IPS-18a (cell line): ENCODE measurements around the gene SLC26A3.

ENCODE experiments used
- H3K27ac ChIP-seq: one replicate; pipeline ENCODE4 v1.5.1; 2013; ENCODE audit warnings: low read length
- H3K27me3 ChIP-seq: one replicate; pipeline ENCODE4 v1.6.1; 2013; ENCODE audit warnings: mild to moderate bottlenecking, low read length; ENCODE audit not compliant: control insufficient read depth, insufficient read depth
- H3K36me3 ChIP-seq: one replicate; pipeline ENCODE4 v1.6.1; 2013; ENCODE audit warnings: low read depth, low read length; ENCODE audit not compliant: control insufficient read depth
- H3K4me1 ChIP-seq: one replicate; pipeline ENCODE4 v1.6.1; 2013; ENCODE audit warnings: low read depth, low read length; ENCODE audit not compliant: control insufficient read depth
- H3K4me3 ChIP-seq: one replicate; pipeline ENCODE4 v1.5.1; 2013; ENCODE audit warnings: low read length
- H3K9ac ChIP-seq: one replicate; pipeline ENCODE4 v1.6.1; 2013; ENCODE audit warnings: mild to moderate bottlenecking, low read length, moderate library complexity
- H3K9me3 ChIP-seq: one replicate; pipeline ENCODE4 v1.6.1; 2013; ENCODE audit warnings: low read depth, low read length; ENCODE audit not compliant: control insufficient read depth

The SLC26A3 gene

DNA sequence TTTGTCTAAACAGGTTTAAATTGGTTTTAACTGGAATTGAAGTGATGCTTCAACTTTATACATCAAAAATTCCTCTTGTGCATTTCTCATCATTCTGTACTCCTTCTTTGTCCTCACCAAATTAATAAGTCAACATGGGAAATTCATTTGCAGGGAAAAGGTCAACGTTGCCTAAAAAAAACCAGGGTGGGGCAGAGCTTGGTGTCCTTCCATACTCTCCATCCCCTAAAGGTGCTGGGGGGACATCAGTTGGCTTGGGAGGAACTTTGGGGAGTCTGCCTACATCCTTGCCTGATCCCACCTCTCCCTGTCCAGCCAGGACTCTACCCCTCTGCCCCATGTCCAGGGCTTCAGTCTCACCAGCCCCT lies 34.1 kb upstream of the SLC26A3 start:
- H3K4me3 ChIP-seq = no peak overlapping the region
- H3K36me3 ChIP-seq = no peaks in the 10 kb centered on the region
- no peaks in the 10 kb centered on the region for H3K4me1 ChIP-seq
- H3K9me3 ChIP-seq = no peaks in the 10 kb centered on the region
- no peak overlapping the region for H3K9ac ChIP-seq
- no peaks in the 10 kb centered on the region for H3K27me3 ChIP-seq
- no peak overlapping the region for H3K27ac ChIP-seq

DNA sequence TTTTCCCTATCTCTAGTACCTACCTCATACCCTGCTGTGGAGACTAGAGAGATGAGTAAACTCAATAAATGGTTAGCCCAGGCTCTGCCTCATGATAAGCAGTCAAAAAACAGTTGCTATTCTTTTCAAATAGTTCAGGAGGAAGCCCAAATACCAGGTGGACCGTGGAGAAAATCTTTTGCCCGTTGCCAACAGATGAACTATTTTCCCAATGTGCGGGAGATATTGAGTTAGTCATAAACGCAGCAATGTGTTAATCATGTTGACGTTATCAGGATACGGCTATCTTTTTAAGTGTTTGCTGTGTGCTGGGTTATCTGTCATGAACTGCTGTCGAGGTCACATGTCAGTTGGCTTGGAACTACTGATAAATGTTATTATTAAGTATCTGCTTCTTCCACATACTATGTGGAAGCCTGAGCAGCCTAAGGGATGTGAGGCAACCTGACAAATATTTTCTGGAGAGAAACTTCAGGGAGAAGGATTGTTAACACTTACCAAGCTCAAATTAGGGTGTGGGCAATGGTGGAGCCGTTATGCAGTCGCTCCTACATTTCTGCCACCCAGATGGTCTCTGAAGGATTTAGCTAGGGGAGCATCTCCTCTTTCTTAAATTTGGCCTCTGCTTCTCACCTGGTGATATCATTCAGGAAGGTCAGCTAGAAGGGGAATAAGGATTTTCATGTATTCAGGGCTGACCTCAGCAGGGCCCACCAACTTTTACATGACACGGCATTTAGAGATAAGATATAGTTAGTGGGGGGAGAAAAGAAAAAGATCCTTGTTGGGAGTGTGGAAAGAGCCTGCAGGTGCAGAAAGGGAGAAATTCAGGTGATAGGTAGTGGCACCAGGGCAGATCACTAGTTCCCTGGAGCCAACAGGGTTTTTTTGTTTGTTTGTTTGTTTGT lies 33.5 kb upstream of the SLC26A3 start:
- H3K27me3 ChIP-seq = no peaks in the 10 kb centered on the region
- no peaks in the 10 kb centered on the region for H3K9me3 ChIP-seq

DNA sequence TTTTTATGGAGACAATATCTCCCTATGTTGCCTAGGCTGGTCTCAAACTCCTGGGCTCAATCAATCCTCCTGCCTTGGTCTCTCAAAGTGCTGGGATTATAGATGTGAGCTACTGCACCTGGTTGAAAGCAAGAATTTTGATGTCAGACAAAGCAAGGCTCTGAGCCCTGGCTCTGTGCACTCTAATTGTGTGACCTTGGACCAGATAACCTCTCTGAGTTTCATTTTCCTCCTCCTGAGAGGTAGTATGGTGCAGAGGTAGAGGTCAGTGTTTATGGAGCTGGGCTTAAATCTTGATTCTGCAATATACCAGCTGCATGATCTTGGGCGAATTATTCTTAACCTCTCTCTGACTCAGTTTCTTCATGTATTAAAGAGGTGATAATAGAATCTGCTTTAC lies 31.4 kb upstream of the SLC26A3 start:
- no peaks in the 10 kb centered on the region for H3K27me3 ChIP-seq
- H3K27ac ChIP-seq = no peak overlapping the region
- no peak overlapping the region for H3K9ac ChIP-seq
- no peaks in the 10 kb centered on the region for H3K4me1 ChIP-seq
- no peaks in the 10 kb centered on the region for H3K9me3 ChIP-seq
- no peaks in the 10 kb centered on the region for H3K36me3 ChIP-seq
- H3K4me3 ChIP-seq = no peak overlapping the region

More for the DNA sequence above, 33.5 kb upstream of the SLC26A3 start:
- H3K27ac ChIP-seq = no peak overlapping the region
- no peak overlapping the region for H3K9ac ChIP-seq
- H3K36me3 ChIP-seq = no peaks in the 10 kb centered on the region
- H3K4me3 ChIP-seq = no peak overlapping the region
- H3K4me1 ChIP-seq = no peaks in the 10 kb centered on the region

DNA sequence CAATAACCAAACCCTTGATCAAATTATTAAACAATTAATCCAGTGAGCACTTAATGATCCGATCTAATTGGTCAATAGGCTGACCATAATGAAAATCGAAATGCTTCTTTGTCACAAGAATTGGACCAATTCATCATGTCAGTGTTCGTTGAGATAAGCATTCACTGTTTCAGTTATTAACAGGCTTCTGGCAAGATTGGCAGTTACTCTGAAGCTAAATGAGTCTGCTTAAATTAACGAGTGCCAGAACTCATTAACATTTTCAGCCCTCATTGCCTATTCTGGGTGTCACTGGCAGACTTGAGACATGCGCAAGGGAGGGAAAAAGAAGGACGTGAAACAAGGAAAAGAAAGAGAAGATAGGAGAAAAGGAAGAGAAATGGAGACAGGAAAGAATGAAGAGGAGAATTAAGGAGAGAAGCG lies 30.7 kb upstream of the SLC26A3 start:
- no peak overlapping the region for H3K9ac ChIP-seq
- H3K4me1 ChIP-seq = no peaks in the 10 kb centered on the region
- H3K9me3 ChIP-seq = no peaks in the 10 kb centered on the region
- H3K27me3 ChIP-seq = no peaks in the 10 kb centered on the region
- H3K36me3 ChIP-seq = no peaks in the 10 kb centered on the region
- no peak overlapping the region for H3K27ac ChIP-seq
- H3K4me3 ChIP-seq = no peak overlapping the region

DNA sequence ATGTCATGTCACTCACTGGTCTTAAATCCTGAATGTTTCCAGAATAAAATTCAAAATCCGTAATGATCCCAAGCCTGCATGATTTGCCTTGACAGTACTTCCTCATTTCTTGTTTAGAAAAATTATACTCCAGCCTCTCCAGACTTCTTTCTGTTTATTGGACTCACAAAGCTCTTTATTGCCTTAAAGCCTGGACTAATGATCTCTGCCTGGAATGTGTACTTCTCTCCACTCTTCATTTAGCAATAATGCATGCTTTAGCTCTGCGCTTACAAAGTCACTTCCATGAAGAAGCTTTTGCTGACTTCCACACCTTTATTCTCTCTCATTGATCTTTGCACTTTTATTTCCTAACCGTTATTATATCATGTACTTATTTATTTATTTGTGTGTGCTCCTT lies 27.4 kb upstream of the SLC26A3 start:
- H3K4me1 ChIP-seq = no peaks in the 10 kb centered on the region
- no peaks in the 10 kb centered on the region for H3K36me3 ChIP-seq
- no peaks in the 10 kb centered on the region for H3K9me3 ChIP-seq
- no peak overlapping the region for H3K4me3 ChIP-seq
- no peak overlapping the region for H3K27ac ChIP-seq
- no peak overlapping the region for H3K9ac ChIP-seq
- H3K27me3 ChIP-seq = no peaks in the 10 kb centered on the region

DNA sequence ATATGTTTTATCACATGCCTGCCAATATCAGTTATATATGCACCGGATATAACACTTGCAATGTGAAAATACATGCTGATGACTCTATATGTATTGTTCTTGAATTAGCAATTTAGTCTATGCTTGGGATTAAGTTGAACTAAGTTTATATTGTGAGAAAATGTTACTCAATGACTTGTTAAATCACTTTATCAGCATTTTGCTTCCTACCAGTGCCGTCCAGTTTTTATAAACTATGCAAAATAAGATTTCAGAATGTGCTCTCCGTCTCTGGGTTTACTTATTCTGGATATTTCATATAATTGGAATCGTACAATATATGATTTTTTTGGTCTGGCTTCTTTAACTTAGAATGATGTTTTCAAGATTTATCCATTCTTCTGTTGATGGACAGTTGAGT lies 25.5 kb upstream of the SLC26A3 start:
- Histone ChIP-seq H3K9ac (no peak overlapping the region), H3K27ac (no peak overlapping the region), H3K4me1 (no peaks in the 10 kb centered on the region), H3K27me3 (no peaks in the 10 kb centered on the region), H3K4me3 (no peak overlapping the region), H3K9me3 (no peaks in the 10 kb centered on the region), H3K36me3 (no peaks in the 10 kb centered on the region)

DNA sequence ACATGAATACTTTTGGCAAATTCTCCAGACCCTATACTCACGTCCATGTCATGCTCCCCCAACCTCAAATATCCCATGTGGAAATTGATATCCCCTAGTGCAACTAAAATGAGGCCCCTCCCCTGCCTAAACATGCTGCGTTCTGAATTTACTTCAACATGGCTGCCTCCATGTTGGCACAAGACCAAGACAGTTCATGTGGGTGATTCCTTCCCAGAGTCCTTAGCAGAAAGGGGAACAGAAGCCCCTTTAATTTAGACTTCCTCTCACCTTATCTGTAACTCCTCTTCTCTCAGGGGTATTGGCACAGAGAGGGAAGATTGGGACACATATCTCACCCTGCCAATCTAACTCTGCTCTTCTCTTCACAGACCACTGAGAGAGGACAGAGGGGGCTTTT lies 24.5 kb upstream of the SLC26A3 start:
- Histone ChIP-seq H3K36me3 (no peaks in the 10 kb centered on the region), H3K4me1 (no peaks in the 10 kb centered on the region), H3K27me3 (no peaks in the 10 kb centered on the region)

DNA sequence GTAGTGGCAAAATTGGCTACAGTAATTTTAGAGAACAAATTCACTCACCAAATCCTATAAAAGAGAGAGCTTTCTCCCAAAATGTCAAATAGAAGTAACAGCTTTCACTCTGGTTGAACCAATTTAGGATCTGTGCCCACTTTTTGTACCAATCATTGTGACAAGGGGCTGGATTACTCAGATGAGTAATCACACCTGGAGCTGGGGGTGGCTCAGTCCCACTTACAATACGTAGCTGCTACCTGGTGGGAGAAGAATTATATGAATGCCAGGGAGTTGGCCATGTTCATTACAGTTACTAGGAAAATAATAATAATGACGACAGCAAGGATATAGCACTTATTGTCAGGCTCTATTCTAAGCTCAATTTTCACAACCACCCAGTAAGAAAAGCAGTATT lies 23.4 kb upstream of the SLC26A3 start:
- Histone ChIP-seq H3K27ac (no peak overlapping the region), H3K9me3 (no peaks in the 10 kb centered on the region), H3K4me3 (no peak overlapping the region), H3K4me1 (no peaks in the 10 kb centered on the region), H3K27me3 (no peaks in the 10 kb centered on the region), H3K9ac (no peak overlapping the region), H3K36me3 (no peaks in the 10 kb centered on the region)

More for the DNA sequence above, 24.5 kb upstream of the SLC26A3 start:
- no peak overlapping the region for H3K9ac ChIP-seq
- H3K27ac ChIP-seq = no peak overlapping the region
- H3K4me3 ChIP-seq = no peak overlapping the region
- H3K9me3 ChIP-seq = no peaks in the 10 kb centered on the region

DNA sequence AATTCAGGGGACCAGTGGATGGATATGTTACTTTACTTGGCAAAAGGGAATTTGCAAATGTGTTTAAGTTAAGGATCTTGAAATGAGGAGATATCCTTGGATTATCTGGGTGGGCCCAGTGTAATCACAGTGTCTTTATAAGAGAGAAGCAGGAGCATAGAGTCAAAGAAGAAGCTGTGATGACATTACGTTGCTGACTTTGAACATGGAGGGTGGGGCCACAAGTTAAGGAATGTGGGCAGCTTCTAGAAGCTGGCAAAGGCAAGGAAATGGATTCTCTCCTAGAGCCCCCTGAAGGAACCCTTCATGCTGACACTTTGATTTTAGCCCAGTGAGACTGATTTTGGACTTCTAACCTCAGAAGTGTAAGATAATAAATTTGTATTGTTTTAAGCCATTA lies 21.8 kb upstream of the SLC26A3 start:
- Histone ChIP-seq H3K9ac (no peak overlapping the region), H3K9me3 (no peaks in the 10 kb centered on the region), H3K27me3 (no peaks in the 10 kb centered on the region), H3K27ac (no peak overlapping the region), H3K36me3 (no peaks in the 10 kb centered on the region), H3K4me1 (no peaks in the 10 kb centered on the region), H3K4me3 (no peak overlapping the region)

DNA sequence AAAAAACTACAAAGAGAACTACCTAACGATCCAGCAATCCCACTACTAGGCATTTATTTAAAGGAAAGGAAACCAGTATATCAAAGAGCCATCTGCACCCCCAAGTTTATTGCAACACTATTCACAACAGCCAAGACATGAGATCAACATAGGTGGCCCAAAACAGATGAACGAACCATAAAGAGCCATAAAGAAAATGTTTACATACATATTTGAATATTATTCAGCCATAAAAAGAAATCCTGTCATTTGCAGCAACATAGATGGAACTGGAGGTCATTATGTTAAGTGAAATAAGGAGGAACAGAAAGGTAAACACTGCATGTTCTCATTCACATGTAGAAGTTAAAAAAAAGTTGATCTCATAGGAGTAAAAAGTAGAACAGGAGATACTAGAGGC lies 15.6 kb upstream of the SLC26A3 start:
- H3K9me3 ChIP-seq = no peaks in the 10 kb centered on the region
- H3K36me3 ChIP-seq = no peaks in the 10 kb centered on the region
- H3K9ac ChIP-seq = no peak overlapping the region
- no peaks in the 10 kb centered on the region for H3K27me3 ChIP-seq
- H3K4me1 ChIP-seq = no peaks in the 10 kb centered on the region
- H3K27ac ChIP-seq = no peak overlapping the region
- H3K4me3 ChIP-seq = no peak overlapping the region

DNA sequence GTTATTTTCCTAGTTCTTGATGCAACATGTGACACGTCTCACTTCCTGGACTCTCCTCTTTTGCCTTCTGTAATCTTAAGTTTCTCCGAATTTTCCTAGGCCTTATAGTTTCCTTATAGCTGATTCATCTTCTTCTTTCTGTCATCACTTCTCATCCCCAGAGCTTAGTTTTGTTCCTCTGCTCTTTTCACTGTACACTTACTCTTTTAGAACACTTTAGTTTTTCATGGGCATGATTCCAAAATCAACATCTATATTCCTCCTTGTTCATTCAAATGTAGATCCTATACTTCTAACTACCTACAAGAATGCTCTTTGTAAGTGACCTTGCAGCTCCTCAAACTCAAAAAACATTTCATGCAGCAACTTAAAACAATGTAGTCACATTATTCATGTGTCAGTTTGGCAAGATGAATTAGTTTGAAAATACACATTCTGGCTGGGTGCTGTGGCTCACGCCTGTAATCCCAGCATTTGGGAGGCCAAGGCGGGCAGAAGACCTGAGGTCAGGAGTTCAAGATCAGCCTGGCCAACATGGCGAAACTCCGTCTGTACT lies 13.1 kb upstream of the SLC26A3 start:
- Histone ChIP-seq H3K27ac (no peak overlapping the region), H3K4me1 (no peaks in the 10 kb centered on the region), H3K27me3 (no peaks in the 10 kb centered on the region), H3K4me3 (no peak overlapping the region), H3K36me3 (no peaks in the 10 kb centered on the region), H3K9me3 (no peaks in the 10 kb centered on the region), H3K9ac (no peak overlapping the region)
